GM10248 (cell line): ENCODE data around the gene INSRR.

Experiments
- CTCF ChIA-PET: fragments of 300-600 bp; sonication (Branson Sonifier 250); formaldehyde crosslinking; extraction: SDS; loops from one replicate; lab custom pipeline; 2021; ENCODE audit warnings: antibody characterized with exemption; lab: Yijun Ruan, JAX
- POLR2A ChIA-PET: fragments of 350-650 bp; sonication (Branson Sonifier 250); formaldehyde crosslinking; extraction: SDS; loops from one replicate; lab custom pipeline; 2020; ENCODE audit warnings: antibody characterized with exemption; lab: Yijun Ruan, JAX
- DNase-seq: peaks from one replicate; pipeline ENCODE4 v3.0.0; 2012; ENCODE audit errors: extremely low spot score
- TF ChIP-seq, protein P1 (sequence below): IDR thresholded peaks from 2 replicates; pipeline ENCODE4 v1.5.1; 2012; ENCODE audit warnings: mild to moderate bottlenecking, low read depth; ENCODE audit errors: extremely low read depth, missing control alignments, control extremely low read depth

The INSRR gene

GRCh38 chr1:156858959-156859522, at the start of gene INSRR:
Gene INSRR, minus strand, starts transcription at chr1:156859117. Its CDS starts 496 bp downstream, at chr1:156858621.
- DNase-seq: no peak
- TF ChIP-seq, protein P1, sequence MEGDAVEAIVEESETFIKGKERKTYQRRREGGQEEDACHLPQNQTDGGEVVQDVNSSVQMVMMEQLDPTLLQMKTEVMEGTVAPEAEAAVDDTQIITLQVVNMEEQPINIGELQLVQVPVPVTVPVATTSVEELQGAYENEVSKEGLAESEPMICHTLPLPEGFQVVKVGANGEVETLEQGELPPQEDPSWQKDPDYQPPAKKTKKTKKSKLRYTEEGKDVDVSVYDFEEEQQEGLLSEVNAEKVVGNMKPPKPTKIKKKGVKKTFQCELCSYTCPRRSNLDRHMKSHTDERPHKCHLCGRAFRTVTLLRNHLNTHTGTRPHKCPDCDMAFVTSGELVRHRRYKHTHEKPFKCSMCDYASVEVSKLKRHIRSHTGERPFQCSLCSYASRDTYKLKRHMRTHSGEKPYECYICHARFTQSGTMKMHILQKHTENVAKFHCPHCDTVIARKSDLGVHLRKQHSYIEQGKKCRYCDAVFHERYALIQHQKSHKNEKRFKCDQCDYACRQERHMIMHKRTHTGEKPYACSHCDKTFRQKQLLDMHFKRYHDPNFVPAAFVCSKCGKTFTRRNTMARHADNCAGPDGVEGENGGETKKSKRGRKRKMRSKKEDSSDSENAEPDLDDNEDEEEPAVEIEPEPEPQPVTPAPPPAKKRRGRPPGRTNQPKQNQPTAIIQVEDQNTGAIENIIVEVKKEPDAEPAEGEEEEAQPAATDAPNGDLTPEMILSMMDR: no peak
- ChIA-PET POLR2A (interaction anchor here (1.1 kb wide), 1 partner anchor 133 kb away, joined by 3 read pairs; no protein-coding TSS in a partner anchor), CTCF (interaction anchor here (0.7 to 8.8 kb wide), 45 partner anchors 8 to 308 kb away, joined by 3 to 163 read pairs (median 8); partner anchors contain the start of genes CRABP2, ISG20L2, METTL25B and PEAR1)

DNA sequence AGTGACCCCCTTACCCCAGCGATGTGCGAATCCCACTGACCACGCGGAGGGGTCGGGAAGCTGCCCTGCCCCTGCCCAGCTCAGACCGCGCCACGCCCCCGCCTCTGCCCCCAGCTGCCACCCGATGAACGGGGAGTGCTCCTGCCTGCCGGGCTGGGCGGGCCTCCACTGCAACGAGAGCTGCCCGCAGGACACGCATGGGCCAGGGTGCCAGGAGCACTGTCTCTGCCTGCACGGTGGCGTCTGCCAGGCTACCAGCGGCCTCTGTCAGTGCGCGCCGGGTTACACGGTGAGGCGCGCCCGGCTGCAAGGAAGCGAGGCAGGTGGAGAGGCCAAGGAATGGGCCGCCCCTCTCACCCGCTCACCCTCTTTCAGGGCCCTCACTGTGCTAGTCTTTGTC, 49.6 kb upstream of the INSRR start:
- POLR2A ChIA-PET: no interaction called here
- CTCF ChIA-PET: interaction anchor here (1.2 kb wide), 1 partner anchor 163 kb away, joined by 5 read pairs; no protein-coding TSS in a partner anchor
- DNase-seq: no peak
- TF ChIP-seq, protein P1: no peak

DNA sequence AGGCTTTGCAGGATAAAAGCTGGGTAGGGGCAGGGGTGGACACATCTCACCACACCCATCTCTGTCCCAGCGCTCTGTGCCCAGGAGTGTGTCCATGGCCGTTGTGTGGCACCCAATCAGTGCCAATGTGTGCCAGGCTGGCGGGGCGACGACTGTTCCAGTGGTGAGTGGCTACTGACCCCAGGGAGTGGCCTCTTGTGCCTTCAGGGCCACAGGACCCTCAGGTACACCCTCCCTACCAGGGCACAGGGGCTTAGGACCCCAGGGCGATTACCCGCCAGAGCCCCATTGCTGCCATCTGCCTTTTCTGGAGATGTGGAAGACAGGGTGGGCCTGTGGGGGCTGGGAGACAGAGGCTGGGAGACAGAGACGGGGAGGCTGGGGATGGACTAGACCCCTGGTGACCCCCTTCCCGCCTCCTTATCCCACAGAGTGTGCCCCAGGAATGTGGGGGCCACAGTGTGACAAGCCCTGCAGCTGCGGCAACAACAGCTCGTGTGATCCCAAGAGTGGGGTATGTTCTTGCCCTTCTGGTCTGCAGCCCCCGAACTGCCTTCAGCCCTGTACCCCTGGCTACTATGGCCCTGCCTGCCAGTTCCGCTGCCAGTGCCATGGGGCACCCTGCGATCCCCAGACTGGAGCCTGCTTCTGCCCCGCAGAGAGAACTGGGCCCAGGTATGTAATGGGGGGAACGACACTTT, 47.4 kb upstream of the INSRR start:
- TF ChIP-seq, protein P1: no peak
- ChIA-PET CTCF (no interaction called here), POLR2A (no interaction called here)
- DNase-seq: no peak

DNA sequence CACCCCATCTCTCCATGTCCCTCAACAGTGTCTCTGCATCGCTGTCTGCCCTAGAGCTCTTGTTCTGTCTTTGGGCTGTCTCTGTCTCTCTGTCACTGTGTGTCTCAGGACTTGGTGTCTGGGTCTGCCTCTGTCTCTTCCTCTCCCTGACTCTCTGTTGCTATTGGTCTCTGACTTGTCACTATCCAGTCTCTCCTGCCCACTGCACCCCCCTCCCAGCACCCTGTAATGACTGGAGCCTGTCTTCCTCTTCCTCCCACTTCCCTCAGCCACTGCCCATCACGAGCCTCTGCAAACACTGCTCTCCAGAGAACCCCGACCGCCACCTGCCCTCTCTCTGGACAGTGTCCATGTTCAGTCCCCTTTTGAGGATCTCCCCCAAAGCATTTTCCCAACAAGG, 46.7 kb upstream of the INSRR start:
- ChIA-PET CTCF (no interaction called here), POLR2A (no interaction called here)
- no peak for DNase-seq
- TF ChIP-seq, protein P1: no peak

GRCh38 chr1:156905176-156905575, 46.3 kb upstream of the INSRR start:
- DNase-seq: no peak
- TF ChIP-seq, protein P1: no peak
- CTCF ChIA-PET: no interaction called here
- POLR2A ChIA-PET: no interaction called here

GRCh38 chr1:156904187-156904959, 45.5 kb upstream of the INSRR start:
- DNase-seq: no peak
- TF ChIP-seq, protein P1: no peak
- ChIA-PET CTCF (no interaction called here), POLR2A (no interaction called here)
